Measurements from ENCODE around the gene SRMS. TPM values are rescaled to one million over a fixed set of nuclear protein-coding genes. Genes with fewer than 3 reads are reported as not detected.
A peak's percentile ranks its signal among the peaks of the same experiment; 100 is the strongest.

The SRMS gene
- total and polyA plus RNA-seq, 2 of the 13 experiments (the other 11 are each of a cell fraction or from before 2014, with no cell fraction given), result not detected

- H3K9me3 ChIP-seq (ENCODE audit: low read length), result no peaks in the 10 kb centered on the region
- peaks cover 12% of the 10 kb centered on the region for H3K4me1 ChIP-seq (ENCODE audit: insufficient read depth, low read length)
- ChIA-PET CTCF (ENCODE audit: low intra/inter-chr PET ratio, low total read pairs) (no interaction called here), POLR2A (interaction anchor here (0.9 to 1.0 kb wide), 2 partner anchors 12 to 138 kb away, joined by 3 read pairs; partner anchors contain the start of genes ARFRP1 and ZGPAT)
- BruUV-seq (replicated peaks), result no TSS peak
- ATAC-seq (no peak), FAIRE-seq (no peak), DNase-seq (ENCODE audit: low spot score) (no peak)
- no peak overlapping the region for H3K9ac ChIP-seq (ENCODE audit: insufficient read depth, low read depth, low read length)
- no peak overlapping the region for H2AFZ ChIP-seq (ENCODE audit: low read length)
- no peaks in the 10 kb centered on the region for H3K79me2 ChIP-seq (ENCODE audit: insufficient read depth, low read length)
- 77% methylated on average over 44 of the region's 46 CpGs for WGBS (ENCODE audit: low lambda C conversion rate)
- no peak overlapping the region for H3K4me3 ChIP-seq (replicated peaks in 1 of 3; ENCODE audit: insufficient read depth in 1 of 3, low read depth in 2 of 3, low read length in 3 of 3)
- H4K20me1 ChIP-seq (ENCODE audit: insufficient read depth, low read length), result peaks cover 2% of the 10 kb centered on the region; the same call in 1 of the 2 replicates
- H3K36me3 ChIP-seq (replicated peaks in 1 of 2; ENCODE audit: control insufficient read depth in 1 of 2, insufficient read depth in 2 of 2, low read length in 2 of 2), result no peaks in the 10 kb centered on the region
- H3K27me3 ChIP-seq (ENCODE audit: control insufficient read depth in 1 of 2, insufficient read depth in 2 of 2, low read length in 2 of 2), result no peaks in the 10 kb centered on the region
- H3K27ac ChIP-seq (ENCODE audit: extremely low read length, insufficient read depth, low read length), result no peak overlapping the region
- intact Hi-C loops (cut with micrococcal nuclease; ENCODE audit: unreplicated experiment) (no loop called here), in situ Hi-C loops (cut with HindIII; ENCODE audit: extremely low pct_ligation_motif_present, low pct_unique_long_range_greater_than_20kb) (no loop called here)
- no peak overlapping the region for H3K4me2 ChIP-seq (ENCODE audit: low read depth, low read length)
- TF ChIP-seq ZNF746 (CRISPR knock-in tag; IDR thresholded peaks at IDR 0.05) (no peak), ZNF883 (CRISPR knock-in tag; IDR thresholded peaks at IDR 0.05; ENCODE audit: not compliant biosample characterization) (peak; percentile 36), CAMTA2 (CRISPR knock-in tag; IDR thresholded peaks at IDR 0.05; ENCODE audit: borderline replicate concordance) (0 out of 2 replicates have a peak, but pooled peaks have one; percentile 33), HNF4A (CRISPR knock-in tag; IDR thresholded peaks at IDR 0.05) (no peak), ZNF274 (CRISPR knock-in tag; IDR thresholded peaks at IDR 0.05) (peak; percentile 35; the same call in 1 of the 2 replicates), ZNF687 (CRISPR knock-in tag; IDR thresholded peaks at IDR 0.05) (0 out of 2 replicates have a peak, but pooled peaks have one; percentile 20), ZBTB38 (CRISPR knock-in tag; IDR thresholded peaks at IDR 0.05) (peak; percentile 46; the same call in 1 of the 2 replicates)
- TF ChIP-seq, protein P1, sequence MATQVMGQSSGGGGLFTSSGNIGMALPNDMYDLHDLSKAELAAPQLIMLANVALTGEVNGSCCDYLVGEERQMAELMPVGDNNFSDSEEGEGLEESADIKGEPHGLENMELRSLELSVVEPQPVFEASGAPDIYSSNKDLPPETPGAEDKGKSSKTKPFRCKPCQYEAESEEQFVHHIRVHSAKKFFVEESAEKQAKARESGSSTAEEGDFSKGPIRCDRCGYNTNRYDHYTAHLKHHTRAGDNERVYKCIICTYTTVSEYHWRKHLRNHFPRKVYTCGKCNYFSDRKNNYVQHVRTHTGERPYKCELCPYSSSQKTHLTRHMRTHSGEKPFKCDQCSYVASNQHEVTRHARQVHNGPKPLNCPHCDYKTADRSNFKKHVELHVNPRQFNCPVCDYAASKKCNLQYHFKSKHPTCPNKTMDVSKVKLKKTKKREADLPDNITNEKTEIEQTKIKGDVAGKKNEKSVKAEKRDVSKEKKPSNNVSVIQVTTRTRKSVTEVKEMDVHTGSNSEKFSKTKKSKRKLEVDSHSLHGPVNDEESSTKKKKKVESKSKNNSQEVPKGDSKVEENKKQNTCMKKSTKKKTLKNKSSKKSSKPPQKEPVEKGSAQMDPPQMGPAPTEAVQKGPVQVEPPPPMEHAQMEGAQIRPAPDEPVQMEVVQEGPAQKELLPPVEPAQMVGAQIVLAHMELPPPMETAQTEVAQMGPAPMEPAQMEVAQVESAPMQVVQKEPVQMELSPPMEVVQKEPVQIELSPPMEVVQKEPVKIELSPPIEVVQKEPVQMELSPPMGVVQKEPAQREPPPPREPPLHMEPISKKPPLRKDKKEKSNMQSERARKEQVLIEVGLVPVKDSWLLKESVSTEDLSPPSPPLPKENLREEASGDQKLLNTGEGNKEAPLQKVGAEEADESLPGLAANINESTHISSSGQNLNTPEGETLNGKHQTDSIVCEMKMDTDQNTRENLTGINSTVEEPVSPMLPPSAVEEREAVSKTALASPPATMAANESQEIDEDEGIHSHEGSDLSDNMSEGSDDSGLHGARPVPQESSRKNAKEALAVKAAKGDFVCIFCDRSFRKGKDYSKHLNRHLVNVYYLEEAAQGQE (IDR thresholded peaks at IDR 0.05; ENCODE audit: borderline replicate concordance in 1 of 2, low read depth in 1 of 2, low read length in 2 of 2), result no peak
Measured at GRCh38 chr20:63568986-63569949, 21.7 kb upstream of the SRMS start.
